ENCODE data around the gene PTPRA. TPM values are rescaled to one million over a fixed set of nuclear protein-coding genes. Genes with fewer than 3 reads are reported as not detected.

PTPRA gene
- total and polyA plus RNA-seq, 2 of the 13 experiments (the other 11 are each of a cell fraction or from before 2014, with no cell fraction given), result 47.2 to 127 TPM

DNA sequence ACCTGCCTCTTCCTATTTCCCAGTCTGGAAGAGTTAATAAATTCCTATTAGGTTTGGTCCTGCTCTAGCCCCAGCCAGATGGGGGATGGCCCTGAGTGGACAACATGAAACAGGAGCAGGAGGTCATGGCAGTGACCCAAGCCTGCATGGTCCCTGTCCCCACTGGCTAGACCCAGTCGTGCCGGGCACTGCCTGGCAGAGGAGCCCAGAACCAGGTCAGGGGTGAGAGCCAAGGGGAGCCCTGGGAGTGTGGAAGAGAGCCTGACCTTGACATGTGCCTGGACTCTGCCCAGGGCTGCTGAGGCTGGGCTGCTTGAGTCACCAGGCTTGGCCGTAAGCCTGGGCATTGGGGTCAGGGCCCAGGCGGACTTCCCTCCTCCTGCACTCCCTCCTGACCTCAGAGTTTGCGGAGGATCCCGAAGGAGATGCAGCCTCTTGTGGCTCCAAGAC, 207.7 kb downstream of the PTPRA start (continued):
- TF ChIP-seq SNAPC5 (CRISPR knock-in tag; IDR thresholded peaks at IDR 0.05; ENCODE audit: borderline replicate concordance) (no peak), GABPB1 (CRISPR knock-in tag; IDR thresholded peaks at IDR 0.05) (0 out of 2 replicates have a peak, but pooled peaks have one; percentile 30), ZFP36L1 (CRISPR knock-in tag; IDR thresholded peaks at IDR 0.05) (no peak), ZNF432 (CRISPR knock-in tag; IDR thresholded peaks at IDR 0.05; ENCODE audit: borderline replicate concordance) (no peak), ZNF616 (CRISPR knock-in tag; IDR thresholded peaks at IDR 0.05; ENCODE audit: low read depth) (no peak), RXRB (CRISPR knock-in tag; IDR thresholded peaks at IDR 0.05; ENCODE audit: borderline replicate concordance) (peak; percentile 74), MBNL3 (CRISPR knock-in tag; conservative IDR thresholded peaks at IDR 0.05) (no peak), DNMT3B (CRISPR knock-in tag; conservative IDR thresholded peaks at IDR 0.05) (no peak), NR2F6 (IDR thresholded peaks at IDR 0.05) (peak; percentile 52; the same call in 1 of the 2 replicates), NR2F6 (CRISPR knock-in tag; IDR thresholded peaks at IDR 0.05) (peak; percentile 80), KLF11 (CRISPR knock-in tag; IDR thresholded peaks at IDR 0.05) (no peak), HNRNPL (IDR thresholded peaks at IDR 0.05; ENCODE audit: low read depth, low read length) (peak; percentile 94), JUNB (CRISPR knock-in tag; IDR thresholded peaks at IDR 0.05; ENCODE audit: borderline replicate concordance) (no peak), ZNF619 (CRISPR knock-in tag; IDR thresholded peaks at IDR 0.05) (no peak), ZMAT5 (CRISPR knock-in tag; IDR thresholded peaks at IDR 0.05; ENCODE audit: borderline replicate concordance, low read depth) (no peak)
- TF ChIP-seq, protein P1, sequence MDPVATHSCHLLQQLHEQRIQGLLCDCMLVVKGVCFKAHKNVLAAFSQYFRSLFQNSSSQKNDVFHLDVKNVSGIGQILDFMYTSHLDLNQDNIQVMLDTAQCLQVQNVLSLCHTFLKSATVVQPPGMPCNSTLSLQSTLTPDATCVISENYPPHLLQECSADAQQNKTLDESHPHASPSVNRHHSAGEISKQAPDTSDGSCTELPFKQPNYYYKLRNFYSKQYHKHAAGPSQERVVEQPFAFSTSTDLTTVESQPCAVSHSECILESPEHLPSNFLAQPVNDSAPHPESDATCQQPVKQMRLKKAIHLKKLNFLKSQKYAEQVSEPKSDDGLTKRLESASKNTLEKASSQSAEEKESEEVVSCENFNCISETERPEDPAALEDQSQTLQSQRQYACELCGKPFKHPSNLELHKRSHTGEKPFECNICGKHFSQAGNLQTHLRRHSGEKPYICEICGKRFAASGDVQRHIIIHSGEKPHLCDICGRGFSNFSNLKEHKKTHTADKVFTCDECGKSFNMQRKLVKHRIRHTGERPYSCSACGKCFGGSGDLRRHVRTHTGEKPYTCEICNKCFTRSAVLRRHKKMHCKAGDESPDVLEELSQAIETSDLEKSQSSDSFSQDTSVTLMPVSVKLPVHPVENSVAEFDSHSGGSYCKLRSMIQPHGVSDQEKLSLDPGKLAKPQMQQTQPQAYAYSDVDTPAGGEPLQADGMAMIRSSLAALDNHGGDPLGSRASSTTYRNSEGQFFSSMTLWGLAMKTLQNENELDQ (CRISPR knock-in tag; IDR thresholded peaks at IDR 0.05; ENCODE audit: borderline replicate concordance), result no peak
- TF ChIP-seq, protein P2, sequence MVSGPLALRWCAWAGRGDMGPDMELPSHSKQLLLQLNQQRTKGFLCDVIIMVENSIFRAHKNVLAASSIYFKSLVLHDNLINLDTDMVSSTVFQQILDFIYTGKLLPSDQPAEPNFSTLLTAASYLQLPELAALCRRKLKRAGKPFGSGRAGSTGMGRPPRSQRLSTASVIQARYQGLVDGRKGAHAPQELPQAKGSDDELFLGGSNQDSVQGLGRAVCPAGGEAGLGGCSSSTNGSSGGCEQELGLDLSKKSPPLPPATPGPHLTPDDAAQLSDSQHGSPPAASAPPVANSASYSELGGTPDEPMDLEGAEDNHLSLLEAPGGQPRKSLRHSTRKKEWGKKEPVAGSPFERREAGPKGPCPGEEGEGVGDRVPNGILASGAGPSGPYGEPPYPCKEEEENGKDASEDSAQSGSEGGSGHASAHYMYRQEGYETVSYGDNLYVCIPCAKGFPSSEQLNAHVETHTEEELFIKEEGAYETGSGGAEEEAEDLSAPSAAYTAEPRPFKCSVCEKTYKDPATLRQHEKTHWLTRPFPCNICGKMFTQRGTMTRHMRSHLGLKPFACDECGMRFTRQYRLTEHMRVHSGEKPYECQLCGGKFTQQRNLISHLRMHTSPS (CRISPR knock-in tag; IDR thresholded peaks at IDR 0.05; ENCODE audit: low read depth), result peak; percentile 92
